WTC11 (cell line): ENCODE results near the gene COL4A3. TPM values are rescaled to one million over a fixed set of nuclear protein-coding genes. Genes with fewer than 3 reads are reported as not detected.

Experiments
- ATAC-seq: fragments of 200-7000 bp; cut with Tn5 transposase; 2 replicates; pipeline ENCODE4 v1.10.0; 2021; ENCODE audit warnings: mild to moderate bottlenecking, moderate library complexity
- CTCF ChIA-PET: fragments of 300-600 bp; sonication (Branson Sonifier 250); formaldehyde crosslinking; loops from one replicate; lab custom pipeline; 2021; ENCODE audit warnings: antibody characterized with exemption; lab: Charles Lee
- POLR2A ChIA-PET: fragments of 350-600 bp; sonication (Branson Sonifier 250); formaldehyde crosslinking; loops from one replicate; lab custom pipeline; 2021; ENCODE audit warnings: antibody characterized with exemption; lab: Charles Lee
- DNase-seq: peaks from one replicate; pipeline ENCODE4 v3.0.0; 2021; ENCODE audit warnings: low spot score
- H3K27ac Mint-ChIP-seq: 2 replicates; pipeline ENCODE4 v1.8.0; 2021; ENCODE audit warnings: mixed read lengths
- H3K27me3 Mint-ChIP-seq: 2 replicates; pipeline ENCODE4 v1.8.0; 2021; ENCODE audit warnings: low read depth, mild to moderate bottlenecking, moderate library complexity, mixed read lengths
- H3K36me3 Mint-ChIP-seq: 2 replicates; pipeline ENCODE4 v1.8.0; 2021; ENCODE audit warnings: mixed read lengths
- H3K4me1 Mint-ChIP-seq: 2 replicates; pipeline ENCODE4 v1.8.0; 2022; ENCODE audit warnings: mixed read lengths
- H3K4me3 Mint-ChIP-seq: 2 replicates; pipeline ENCODE4 v1.8.0; 2021; ENCODE audit warnings: mild to moderate bottlenecking, moderate library complexity, mixed read lengths
- H3K9me3 Mint-ChIP-seq: 2 replicates; pipeline ENCODE4 v1.8.0; 2021; ENCODE audit warnings: mixed read lengths
- ATF1 ChIP-seq: sonication (generic); formaldehyde crosslinking; IDR thresholded peaks from 2 replicates; pipeline ENCODE4 v1.8.1; 2023; ENCODE audit warnings: mild to moderate bottlenecking, moderate library complexity, missing genetic modification reagents
- EMX1 ChIP-seq: fragments of 250-450 bp; sonication (Bioruptor Pico); IDR thresholded peaks from 2 replicates; pipeline ENCODE4 v1.8.0; 2021; ENCODE audit warnings: mild to moderate bottlenecking
- FOXK1 ChIP-seq: sonication (generic); formaldehyde crosslinking; IDR thresholded peaks from 2 replicates; pipeline ENCODE4 v1.8.0; 2022; ENCODE audit warnings: mild to moderate bottlenecking, moderate library complexity, missing genetic modification reagents
- GABPB1 ChIP-seq: sonication (generic); formaldehyde crosslinking; IDR thresholded peaks from 2 replicates; pipeline ENCODE4 v1.8.1; 2023; ENCODE audit warnings: mild to moderate bottlenecking, missing genetic modification reagents
- MYBL2 ChIP-seq: sonication (generic); formaldehyde crosslinking; IDR thresholded peaks from 2 replicates; pipeline ENCODE4 v1.8.1; 2023; ENCODE audit warnings: mild to moderate bottlenecking, moderate library complexity, missing genetic modification reagents
- NFE2L1 ChIP-seq: sonication (generic); formaldehyde crosslinking; IDR thresholded peaks from 2 replicates; pipeline ENCODE4 v1.8.1; 2023; ENCODE audit warnings: missing genetic modification reagents
- OVOL2 ChIP-seq: fragments of 250-450 bp; sonication (Bioruptor Pico); IDR thresholded peaks from 2 replicates; pipeline ENCODE4 v1.9.0; 2021; ENCODE audit warnings: mild to moderate bottlenecking, borderline replicate concordance
- PRRX2 ChIP-seq: fragments of 250-450 bp; sonication (Bioruptor Pico); IDR thresholded peaks from 2 replicates; pipeline ENCODE4 v1.8.0; 2021; ENCODE audit warnings: mild to moderate bottlenecking
- SMAD3 ChIP-seq: sonication (generic); formaldehyde crosslinking; IDR thresholded peaks from 2 replicates; pipeline ENCODE4 v1.8.0; 2022; ENCODE audit warnings: missing genetic modification reagents, mild to moderate bottlenecking, borderline replicate concordance
- SOX15 ChIP-seq: fragments of 250-450 bp; sonication (Bioruptor Pico); IDR thresholded peaks from 2 replicates; pipeline ENCODE4 v1.9.0; 2021; ENCODE audit warnings: mild to moderate bottlenecking
- SP1 ChIP-seq: sonication (generic); formaldehyde crosslinking; conservative IDR thresholded peaks from 2 replicates; pipeline ENCODE4 v1.8.1; 2022; ENCODE audit warnings: missing genetic modification reagents
- ZBTB21 ChIP-seq: sonication (generic); formaldehyde crosslinking; IDR thresholded peaks from 2 replicates; pipeline ENCODE4 v1.8.1; 2023; ENCODE audit warnings: mild to moderate bottlenecking, missing genetic modification reagents, borderline replicate concordance
- ZMAT4 ChIP-seq: fragments of 250-450 bp; sonication (Bioruptor Pico); IDR thresholded peaks from 2 replicates; pipeline ENCODE4 v1.9.0; 2021; ENCODE audit warnings: mild to moderate bottlenecking
- ZNF121 ChIP-seq: sonication (generic); formaldehyde crosslinking; IDR thresholded peaks from 2 replicates; pipeline ENCODE4 v1.8.0; 2023; ENCODE audit warnings: missing genetic modification reagents
- ZNF425 ChIP-seq: fragments of 250-450 bp; sonication (Bioruptor Pico); conservative IDR thresholded peaks from 2 replicates; pipeline ENCODE4 v1.9.0; 2021; ENCODE audit warnings: mild to moderate bottlenecking
- ZNF671 ChIP-seq: fragments of 250-450 bp; sonication (Bioruptor Pico); IDR thresholded peaks from 2 replicates; pipeline ENCODE4 v1.8.0; 2021; ENCODE audit warnings: mild to moderate bottlenecking
- ZSCAN18 ChIP-seq: fragments of 250-450 bp; sonication (Bioruptor Pico); IDR thresholded peaks from 2 replicates; pipeline ENCODE4 v2.1.2; 2022; ENCODE audit warnings: mild to moderate bottlenecking, moderate library complexity
- total RNA-seq: library from RNA; stranded (reverse); gene quantifications from 3 replicates; pipeline ENCODE4 v1.2.3, GENCODE V29; 2021

Gene COL4A3
- total RNA-seq, 1 experiment from 2014 or later: 0.90 TPM

GRCh38 chr2:227204452-227204851, 40.0 kb downstream of the COL4A3 start:
- POLR2A ChIA-PET: no interaction called here
- H3K4me3 Mint-ChIP-seq: no peak overlapping the region
- CTCF ChIA-PET: interaction anchor here (1.6 kb wide), 1 partner anchor 34 kb away, joined by 5 read pairs; no protein-coding TSS in a partner anchor
- no peak overlapping the region for H3K27ac Mint-ChIP-seq
- ATAC-seq (no peak), DNase-seq (no peak)
- H3K4me1 Mint-ChIP-seq: peaks cover 30% of the 10 kb centered on the region
- TF ChIP-seq ZBTB21 (CRISPR knock-in tag): no peak
- no peak for TF ChIP-seq OVOL2 (CRISPR knock-in tag)
- TF ChIP-seq ZNF425 (CRISPR knock-in tag): no peak
- TF ChIP-seq NFE2L1 (CRISPR knock-in tag): no peak
- TF ChIP-seq MYBL2 (CRISPR knock-in tag): no peak
- no peaks in the 10 kb centered on the region for H3K36me3 Mint-ChIP-seq
- H3K27me3 Mint-ChIP-seq: peaks cover 43% of the 10 kb centered on the region
- no peaks in the 10 kb centered on the region for H3K9me3 Mint-ChIP-seq

GRCh38 chr2:227205701-227206100, 41.3 kb downstream of the COL4A3 start:
- TF ChIP-seq GABPB1 (no peak), SP1 (CRISPR knock-in tag) (no peak), ZSCAN18 (CRISPR knock-in tag) (no peak), FOXK1 (CRISPR knock-in tag) (no peak), ZNF671 (CRISPR knock-in tag) (no peak), SMAD3 (CRISPR knock-in tag) (no peak)
- Mint-ChIP-seq H3K36me3 (no peaks in the 10 kb centered on the region), H3K27ac (no peak overlapping the region), H3K4me1 (peaks cover 30% of the 10 kb centered on the region), H3K9me3 (no peaks in the 10 kb centered on the region), H3K4me3 (no peak overlapping the region), H3K27me3 (peaks cover 55% of the 10 kb centered on the region)
- DNase-seq (no peak), ATAC-seq (no peak)
- ChIA-PET CTCF (interaction anchor here (0.7 to 2.0 kb wide), 3 partner anchors 32 to 275 kb away, joined by 3 to 5 read pairs (median 4); no protein-coding TSS in a partner anchor), POLR2A (no interaction called here)

GRCh38 chr2:227206406-227206805, 42.0 kb downstream of the COL4A3 start:
- Mint-ChIP-seq H3K27ac (no peak overlapping the region), H3K36me3 (no peaks in the 10 kb centered on the region), H3K27me3 (peaks cover 56% of the 10 kb centered on the region), H3K9me3 (no peaks in the 10 kb centered on the region), H3K4me1 (peaks cover 30% of the 10 kb centered on the region), H3K4me3 (no peak overlapping the region)
- TF ChIP-seq MYBL2 (CRISPR knock-in tag): no peak
- no peak for TF ChIP-seq PRRX2
- no peak for TF ChIP-seq EMX1
- no peak for TF ChIP-seq ATF1 (CRISPR knock-in tag)
- no peak for TF ChIP-seq SOX15 (CRISPR knock-in tag)
- TF ChIP-seq ZNF121 (CRISPR knock-in tag): no peak
- no peak for TF ChIP-seq ZSCAN18 (CRISPR knock-in tag)
- no peak for TF ChIP-seq ZMAT4 (CRISPR knock-in tag)
- ChIA-PET POLR2A (no interaction called here), CTCF (interaction anchor here (0.9 to 2.0 kb wide), 2 partner anchors 31 to 32 kb away, joined by 3 to 4 read pairs; no protein-coding TSS in a partner anchor)
- DNase-seq (no peak), ATAC-seq (no peak)
